IMR-90 (cell line): Measurements from ENCODE around the gene TRAF6.

Experiments used
- CEBPB ChIP-seq: IDR thresholded peaks from 2 replicates; pipeline ENCODE4 v1.6.1; 2012; ENCODE audit warnings: low read depth, low read length, improper control_type of control experiment
- CTCF ChIP-seq: conservative IDR thresholded peaks from 2 replicates; pipeline ENCODE4 v1.5.1; 2012; ENCODE audit warnings: mild to moderate bottlenecking, low read depth, low read length, improper control_type of control experiment
- ELK1 ChIP-seq: fragments of 150-350 bp; IDR thresholded peaks from 2 replicates; pipeline ENCODE4 v1.6.1; 2016; ENCODE audit warnings: low read depth, mild to moderate bottlenecking, low read length, moderate library complexity, borderline replicate concordance
- MXI1 ChIP-seq: IDR thresholded peaks from 2 replicates; pipeline ENCODE4 v1.6.1; 2012; ENCODE audit warnings: low read depth, mild to moderate bottlenecking, low read length, moderate library complexity, borderline replicate concordance
- POLR2A ChIP-seq: IDR thresholded peaks from 2 replicates; pipeline ENCODE4 v1.6.1; 2012; ENCODE audit warnings: mild to moderate bottlenecking, low read depth, low read length
- RAD21 ChIP-seq: IDR thresholded peaks from 2 replicates; pipeline ENCODE4 v1.6.1; 2012; ENCODE audit warnings: low read length, improper control_type of control experiment
- RCOR1 ChIP-seq: IDR thresholded peaks from 2 replicates; pipeline ENCODE4 v1.6.1; 2012; ENCODE audit warnings: mild to moderate bottlenecking, low read length, improper control_type of control experiment; ENCODE audit not compliant: insufficient replicate concordance
- RFX5 ChIP-seq: IDR thresholded peaks from 2 replicates; pipeline ENCODE4 v1.8.0; 2012; ENCODE audit warnings: low read depth, mild to moderate bottlenecking, low read length, moderate library complexity
- SMC3 ChIP-seq: fragments of 150-350 bp; IDR thresholded peaks from 2 replicates; pipeline ENCODE4 v1.6.1; 2016; ENCODE audit warnings: low read depth, mild to moderate bottlenecking, antibody characterized with exemption, low read length, moderate library complexity
- USF2 ChIP-seq: fragments of 150-350 bp; IDR thresholded peaks from 2 replicates; pipeline ENCODE4 v1.6.1; 2017; ENCODE audit warnings: mild to moderate bottlenecking, antibody characterized with exemption, low read length, low read depth

GRCh38 chr11:36443661-36444060, 66.4 kb downstream of the TRAF6 start:
- TF ChIP-seq POLR2A: no peak
- no peak for TF ChIP-seq CTCF
- no peak for TF ChIP-seq RFX5
- no peak for TF ChIP-seq USF2
- TF ChIP-seq RAD21: no peak
- no peak for TF ChIP-seq RCOR1
- no peak for TF ChIP-seq CEBPB
- no peak for TF ChIP-seq MXI1
- TF ChIP-seq ELK1: no peak
- TF ChIP-seq SMC3: no peak
